Neuronal stem cell (in vitro differentiated cells): Measurements from ENCODE around the gene USP1.

ENCODE experiments used
- DNase-seq: peaks from one replicate; pipeline ENCODE4 v3.0.0-alpha.2; 2013; ENCODE audit warnings: low spot score
- H2AFZ ChIP-seq: one replicate; pipeline ENCODE4 v1.6.1; 2013; ENCODE audit warnings: mild to moderate bottlenecking, low read length, inconsistent platforms
- H2AK5ac ChIP-seq: 2 replicates; pipeline ENCODE4 v1.6.1; 2013; ENCODE audit warnings: low read depth, mild to moderate bottlenecking, inconsistent platforms, low read length, moderate library complexity, mixed read lengths
- H2BK120ac ChIP-seq: 2 replicates; pipeline ENCODE4 v1.6.1; 2013; ENCODE audit warnings: low read depth, mild to moderate bottlenecking, inconsistent platforms, low read length, moderate library complexity, mixed read lengths
- H2BK12ac ChIP-seq: one replicate; pipeline ENCODE4 v1.6.1; 2013; ENCODE audit warnings: low read length, inconsistent platforms
- H2BK15ac ChIP-seq: 2 replicates; pipeline ENCODE4 v1.6.1; 2013; ENCODE audit warnings: mild to moderate bottlenecking, low read length, inconsistent platforms, mixed read lengths
- H2BK5ac ChIP-seq: one replicate; pipeline ENCODE4 v1.6.1; 2013; ENCODE audit warnings: inconsistent platforms, mild to moderate bottlenecking, low read length, moderate library complexity
- H3K14ac ChIP-seq: one replicate; pipeline ENCODE4 v1.6.1; 2013; ENCODE audit warnings: low read length, inconsistent platforms
- H3K18ac ChIP-seq: 2 replicates; pipeline ENCODE4 v1.6.1; 2013; ENCODE audit warnings: low read length, inconsistent platforms
- H3K23ac ChIP-seq: 2 replicates; pipeline ENCODE4 v1.6.1; 2013; ENCODE audit warnings: low read depth, mild to moderate bottlenecking, mixed read lengths, low read length, inconsistent platforms; ENCODE audit not compliant: poor library complexity
- H3K27ac ChIP-seq: replicated peaks from 3 replicates; pipeline ENCODE4 v1.5.1; 2013; ENCODE audit warnings: low read length, inconsistent platforms
- H3K27me3 ChIP-seq, 3 experiments: 2 replicates each; pipeline ENCODE4 v1.6.1; 2013; ENCODE audit warnings: low read length in 3 of 3, mild to moderate bottlenecking in 2 of 3, inconsistent platforms in 1 of 3, low read depth in 1 of 3, mixed read lengths in 1 of 3, moderate library complexity in 1 of 3; ENCODE audit not compliant: control insufficient read depth in 3 of 3, insufficient read depth in 3 of 3
- H3K36me3 ChIP-seq, 2 donors: replicated peaks in 1 of 2; 2 replicates each; pipeline ENCODE4 v1.6.1; 2013; ENCODE audit warnings: low read length in 2 of 2; ENCODE audit not compliant: control insufficient read depth in 2 of 2, insufficient read depth in 2 of 2
- H3K4ac ChIP-seq: 2 replicates; pipeline ENCODE4 v1.6.1; 2013; ENCODE audit warnings: inconsistent platforms, mild to moderate bottlenecking, low read length, moderate library complexity
- H3K4me1 ChIP-seq, 2 donors: 1 replicate in 1 of 2; 2 replicates in 1 of 2; pipeline ENCODE4 v1.6.1; 2013; ENCODE audit warnings: low read length in 2 of 2, low read depth in 1 of 2; ENCODE audit not compliant: control insufficient read depth in 2 of 2, insufficient read depth in 1 of 2
- H3K4me2 ChIP-seq: one replicate; pipeline ENCODE4 v1.6.1; 2013; ENCODE audit warnings: mild to moderate bottlenecking, low read length, inconsistent platforms; ENCODE audit not compliant: insufficient read depth, poor library complexity, severe bottlenecking
- H3K4me3 ChIP-seq, 2 donors: 2 replicates each; pipeline ENCODE4 v1.5.1; 2013; ENCODE audit warnings: low read length in 2 of 2, mild to moderate bottlenecking in 2 of 2, inconsistent platforms in 1 of 2, moderate library complexity in 1 of 2
- H3K79me1 ChIP-seq: one replicate; pipeline ENCODE4 v1.6.1; 2013; ENCODE audit warnings: low read depth, mild to moderate bottlenecking, inconsistent platforms, low read length, moderate library complexity
- H3K9ac ChIP-seq: one replicate; pipeline ENCODE4 v1.6.1; 2013; ENCODE audit warnings: mild to moderate bottlenecking, low read depth, low read length, inconsistent platforms; ENCODE audit not compliant: poor library complexity
- H3K9me3 ChIP-seq, 2 donors: replicated peaks in 1 of 2; 2 replicates each; pipeline versions ENCODE3 to v1.6.1; 2013; ENCODE audit warnings: low read length in 2 of 2, mild to moderate bottlenecking in 2 of 2, inconsistent platforms in 1 of 2, low read depth in 1 of 2, mixed read lengths in 1 of 2, moderate library complexity in 1 of 2; ENCODE audit not compliant: control insufficient read depth in 2 of 2, insufficient read depth in 1 of 2
- H4K8ac ChIP-seq: one replicate; pipeline ENCODE4 v1.6.1; 2013; ENCODE audit warnings: low read depth, mild to moderate bottlenecking, inconsistent platforms, low read length, moderate library complexity
- H4K91ac ChIP-seq: one replicate; pipeline ENCODE4 v1.6.1; 2013; ENCODE audit warnings: low read length, low read depth, mild to moderate bottlenecking, inconsistent platforms; ENCODE audit not compliant: poor library complexity
- WGBS, 2 donors: extraction: QIAGEN DNeasy Blood & Tissue Kit; methylation state at CpG; one replicate each; pipeline ENCODE4 v1.1.7; 2013; ENCODE audit warnings: missing lambda C conversion rate in 2 of 2, mixed read lengths in 1 of 2; ENCODE audit not compliant: insufficient read length in 2 of 2, insufficient replicate concordance in 1 of 2; ENCODE audit errors: extremely low coverage in 2 of 2; 5-methylcytosine and 5-hydroxymethylcytosine counted together

The USP1 gene

DNA sequence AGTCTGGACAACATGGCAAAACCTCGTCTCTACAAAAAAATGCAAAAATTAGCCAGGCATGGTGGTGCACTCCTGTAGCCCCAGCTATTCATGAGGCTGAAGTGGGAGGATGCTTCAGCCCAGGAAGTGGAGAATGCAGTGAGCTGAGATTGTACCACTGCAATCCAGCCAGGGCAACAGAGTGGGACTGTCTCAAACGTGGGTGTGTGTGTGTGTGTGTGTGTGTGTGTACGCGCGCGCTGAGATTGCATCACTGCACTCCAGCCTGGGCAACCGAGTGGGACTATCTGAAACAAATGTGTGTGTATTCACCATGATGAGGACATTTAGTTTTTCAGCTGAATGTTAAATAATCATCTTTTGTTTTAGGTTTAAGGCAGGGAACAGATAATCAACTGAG lies 21.1 kb downstream of the USP1 start:
- Histone ChIP-seq H3K18ac (no peak overlapping the region), H3K27me3 (no peaks in the 10 kb centered on the region), H2AFZ (no peak overlapping the region), H2BK15ac (no peak overlapping the region), H2AK5ac (no peak overlapping the region), H3K14ac (no peak overlapping the region), H4K91ac (no peak overlapping the region), H2BK12ac (no peak overlapping the region), H2BK120ac (no peak overlapping the region), H3K4ac (no peak overlapping the region), H3K27ac (no peak overlapping the region), H3K4me1 (no peaks in the 10 kb centered on the region), H3K23ac (no peak overlapping the region), H3K36me3 (peaks cover 2 to 77% of the 10 kb centered on the region in 2 donors), H3K9me3 (peaks cover 0 to 7% of the 10 kb centered on the region in 2 donors), H4K8ac (no peak overlapping the region), H3K4me3 (peak overlapping the region in 1 of 2 donors; percentile 62), H2BK5ac (no peak overlapping the region), H3K9ac (no peak overlapping the region), H3K79me1 (peaks cover 2% of the 10 kb centered on the region), H3K4me2 (no peak overlapping the region)
- WGBS, 2 donors: no CpG with 5 or more reads among the region's 7 CpGs
- no peak for DNase-seq

DNA sequence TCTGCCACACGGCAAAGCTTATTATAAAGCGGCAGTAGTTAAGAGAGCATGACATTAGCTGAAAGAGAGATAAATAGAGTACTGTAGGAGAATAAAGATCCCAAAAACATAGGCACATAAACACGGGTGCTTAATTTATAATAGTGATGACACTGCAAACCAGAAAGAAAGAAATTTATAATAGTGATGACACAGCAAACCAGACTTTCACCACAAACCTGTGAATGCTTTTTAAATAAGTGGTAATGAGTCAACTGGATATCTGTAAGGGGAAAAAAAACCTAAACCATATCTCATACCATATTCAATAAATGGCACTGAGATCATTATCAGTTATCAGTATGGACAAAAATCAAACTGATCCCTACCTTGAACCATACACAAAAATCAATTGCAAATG lies 25.5 kb downstream of the USP1 start:
- no peak for DNase-seq
- no peak overlapping the region for H3K23ac ChIP-seq
- H3K9ac ChIP-seq: no peak overlapping the region
- no peaks in the 10 kb centered on the region for H3K4me1 ChIP-seq
- no peak overlapping the region for H3K18ac ChIP-seq
- H3K4ac ChIP-seq: no peak overlapping the region
- no peak overlapping the region for H2BK15ac ChIP-seq
- peaks cover 3 to 70% of the 10 kb centered on the region in 2 donors for H3K36me3 ChIP-seq
- no peak overlapping the region for H2BK5ac ChIP-seq
- H3K4me2 ChIP-seq: no peak overlapping the region
- H3K14ac ChIP-seq: no peak overlapping the region
- no peaks in the 10 kb centered on the region for H3K27me3 ChIP-seq
- H3K4me3 ChIP-seq: no peak overlapping the region
- H4K8ac ChIP-seq: no peak overlapping the region
- no peak overlapping the region for H2AK5ac ChIP-seq
- H2BK120ac ChIP-seq: no peak overlapping the region
- no peak overlapping the region for H2AFZ ChIP-seq
- peaks cover 0 to 13% of the 10 kb centered on the region in 2 donors for H3K9me3 ChIP-seq
- H4K91ac ChIP-seq: no peak overlapping the region
- H3K79me1 ChIP-seq: no peaks in the 10 kb centered on the region
- no peak overlapping the region for H2BK12ac ChIP-seq
- H3K27ac ChIP-seq: no peak overlapping the region
- WGBS, 2 donors: no CpG with 5 or more reads among the region's 3 CpGs

GRCh38 chr1:62467092-62467491 lies 30.2 kb downstream of the USP1 start:
- H3K4me3 ChIP-seq: no peak overlapping the region
- H3K27me3 ChIP-seq: no peaks in the 10 kb centered on the region
- no peak overlapping the region for H4K91ac ChIP-seq
- peaks cover 8 to 85% of the 10 kb centered on the region in 2 donors for H3K36me3 ChIP-seq
- no peaks in the 10 kb centered on the region for H3K4me1 ChIP-seq
- no peak overlapping the region for H2BK5ac ChIP-seq
- no peak overlapping the region for H2BK120ac ChIP-seq
- H2BK15ac ChIP-seq: no peak overlapping the region
- H3K4ac ChIP-seq: no peak overlapping the region
- H3K27ac ChIP-seq: no peak overlapping the region
- no peak overlapping the region for H3K23ac ChIP-seq
- no peak overlapping the region for H2AFZ ChIP-seq
- H3K18ac ChIP-seq: no peak overlapping the region
- H2AK5ac ChIP-seq: no peak overlapping the region
- H2BK12ac ChIP-seq: no peak overlapping the region
- H4K8ac ChIP-seq: no peak overlapping the region
- H3K9me3 ChIP-seq: peaks cover 0 to 30% of the 10 kb centered on the region in 2 donors
- no peak overlapping the region for H3K4me2 ChIP-seq
- no peaks in the 10 kb centered on the region for H3K79me1 ChIP-seq
- DNase-seq: no peak
- H3K14ac ChIP-seq: no peak overlapping the region
- H3K9ac ChIP-seq: no peak overlapping the region

- no CpG with 5 or more reads among the region's 3 CpGs for WGBS, 2 donors
- DNase-seq: no peak
Measured at GRCh38 chr1:62476525-62477219, 39.8 kb downstream of the USP1 start.

More at GRCh38 chr1:62476525-62477219, 39.8 kb downstream of the USP1 start:
- H3K14ac ChIP-seq: no peak overlapping the region
- no peak overlapping the region for H3K23ac ChIP-seq
- H3K27ac ChIP-seq: no peak overlapping the region
- H4K8ac ChIP-seq: no peak overlapping the region
- H3K18ac ChIP-seq: no peak overlapping the region
- H3K4me2 ChIP-seq: no peak overlapping the region
- H3K4me1 ChIP-seq: no peaks in the 10 kb centered on the region
- no peak overlapping the region for H2BK5ac ChIP-seq
- H2AK5ac ChIP-seq: no peak overlapping the region
- H4K91ac ChIP-seq: no peak overlapping the region
- H3K9me3 ChIP-seq: peaks cover 0 to 2% of the 10 kb centered on the region in 2 donors
- H3K9ac ChIP-seq: no peak overlapping the region
- H3K27me3 ChIP-seq: no peaks in the 10 kb centered on the region
- no peak overlapping the region for H3K4ac ChIP-seq
- no peaks in the 10 kb centered on the region for H3K79me1 ChIP-seq
- H2BK120ac ChIP-seq: no peak overlapping the region
- peaks cover 8 to 75% of the 10 kb centered on the region in 2 donors for H3K36me3 ChIP-seq
- no peak overlapping the region for H3K4me3 ChIP-seq
- no peak overlapping the region for H2AFZ ChIP-seq
- no peak overlapping the region for H2BK15ac ChIP-seq
- no peak overlapping the region for H2BK12ac ChIP-seq
